Measurements from ENCODE around the gene LMF1.

- no peak for TF ChIP-seq CTCF (IDR thresholded peaks at IDR 0.05)
- TF ChIP-seq POLR2AphosphoS5 (IDR thresholded peaks at IDR 0.05) = no peak
- no peak for TF ChIP-seq POLR2A (IDR thresholded peaks at IDR 0.05)
- TF ChIP-seq EP300 (IDR thresholded peaks at IDR 0.05) = no peak
Observed at GRCh38 chr16:1010815-1011214, 40.0 kb upstream of the LMF1 start.

All from upper lobe of left lung (tissue), 4 donors.